SK-N-SH (cell line): ENCODE data around the gene SPINK6.

ENCODE experiments used
- CHD2 ChIP-seq: fragments of 150-350 bp; IDR thresholded peaks from 2 replicates; pipeline ENCODE4 v1.6.1; 2018; ENCODE audit warnings: low read length; ENCODE audit not compliant: partially characterized antibody
- CTCF ChIP-seq: fragments of 200-600 bp; sonication (generic); IDR thresholded peaks from 2 replicates; pipeline ENCODE4 v1.6.1; 2017; ENCODE audit warnings: antibody characterized with exemption, mild to moderate bottlenecking, moderate library complexity
- EP300 ChIP-seq, 2 experiments: IDR thresholded peaks; 2 replicates each; pipeline versions ENCODE4 v1.4.0 to v1.6.1; 2012; ENCODE audit warnings: borderline replicate concordance in 1 of 2, low read depth in 1 of 2, low read length in 1 of 2
- EZH2phosphoT487 ChIP-seq: fragments of 200-600 bp; sonication (generic); IDR thresholded peaks from 2 replicates; pipeline ENCODE4 v1.6.1; 2017; ENCODE audit warnings: low read depth, mixed run types, mild to moderate bottlenecking, antibody characterized with exemption, moderate library complexity, borderline replicate concordance
- FOXJ3 ChIP-seq: sonication (generic); formaldehyde crosslinking; IDR thresholded peaks from 2 replicates; pipeline ENCODE4 v1.5.1; 2020; ENCODE audit warnings: mild to moderate bottlenecking, missing genetic modification reagents
- GATA2 ChIP-seq: sonication (generic); formaldehyde crosslinking; IDR thresholded peaks from 2 replicates; pipeline ENCODE4 v1.5.0; 2020; ENCODE audit warnings: mild to moderate bottlenecking, missing genetic modification reagents
- JUND ChIP-seq: IDR thresholded peaks from 2 replicates; pipeline ENCODE4 v1.4.0; 2012
- MAX ChIP-seq: IDR thresholded peaks from 2 replicates; pipeline ENCODE4 v1.4.0; 2012; ENCODE audit warnings: low read depth
- PBX3 ChIP-seq: IDR thresholded peaks from 2 replicates; pipeline ENCODE4; 2012
- POLR2AphosphoS5 ChIP-seq: IDR thresholded peaks from 2 replicates; pipeline ENCODE4 v1.6.1; 2012; ENCODE audit warnings: low read depth, low read length
- RAD21 ChIP-seq: IDR thresholded peaks from 2 replicates; pipeline ENCODE4 v1.6.1; 2012; ENCODE audit warnings: mild to moderate bottlenecking, low read length
- RFX5 ChIP-seq: IDR thresholded peaks from 2 replicates; pipeline ENCODE4 v1.6.1; 2012; ENCODE audit warnings: mild to moderate bottlenecking, improper control_type of control experiment, low read length
- SIN3A ChIP-seq: IDR thresholded peaks from 2 replicates; pipeline ENCODE4 v1.6.1; 2012; ENCODE audit warnings: low read depth, mild to moderate bottlenecking, low read length, moderate library complexity, borderline replicate concordance
- TAF1 ChIP-seq: IDR thresholded peaks from 2 replicates; pipeline ENCODE4 v1.6.1; 2012; ENCODE audit warnings: low read depth, mild to moderate bottlenecking, low read length, moderate library complexity, borderline replicate concordance

GRCh38 chr5:148205044-148205806, 2.4 kb downstream of the SPINK6 start:
- TF ChIP-seq CTCF, result no peak
- TF ChIP-seq MAX, result no peak
- TF ChIP-seq EP300 (IDR thresholded peaks at IDR 0.05; ENCODE audit: borderline replicate concordance in 1 of 2, low read depth in 1 of 2, low read length in 1 of 2), result no peak
- no peak for TF ChIP-seq RAD21
- TF ChIP-seq EZH2phosphoT487, result no peak
- no peak for TF ChIP-seq FOXJ3 (CRISPR knock-in tag)
- no peak for TF ChIP-seq JUND
- TF ChIP-seq TAF1, result no peak
- no peak for TF ChIP-seq SIN3A
- no peak for TF ChIP-seq POLR2AphosphoS5
- no peak for TF ChIP-seq PBX3
- no peak for TF ChIP-seq CHD2
- no peak for TF ChIP-seq GATA2
- TF ChIP-seq RFX5, result no peak
